ENCODE data around the gene PHLPP1. TPM values are rescaled to one million over a fixed set of nuclear protein-coding genes. Genes with fewer than 3 reads are reported as not detected.

PHLPP1 gene
- total RNA-seq, 6 experiments from 2014 or later: 4.5 to 7.9 (median 5.5) TPM

- H3K27me3 Mint-ChIP-seq (ENCODE audit: insufficient read depth): peaks cover 39% of the 10 kb centered on the region
- no peak overlapping the region for H3K27ac Mint-ChIP-seq
- TF ChIP-seq CTCF (IDR thresholded peaks at IDR 0.05): no peak
- H3K4me3 Mint-ChIP-seq: no peak overlapping the region
- no peaks in the 10 kb centered on the region for H3K9me3 Mint-ChIP-seq
- H3K4me1 Mint-ChIP-seq (ENCODE audit: low read depth): peaks cover 5% of the 10 kb centered on the region; the same call in 1 of the 2 replicates
- no peaks in the 10 kb centered on the region for H3K36me3 Mint-ChIP-seq (ENCODE audit: low read depth)
- no peak for DNase-seq
These were observed 287.0 kb downstream of the PHLPP1 start for GRCh38 chr18:63002305-63002704.

- TF ChIP-seq CTCF (IDR thresholded peaks at IDR 0.05): no peak
- Mint-ChIP-seq H3K4me1 (ENCODE audit: low read depth) (peaks cover 5% of the 10 kb centered on the region; the same call in 1 of the 2 replicates), H3K9me3 (no peaks in the 10 kb centered on the region), H3K36me3 (ENCODE audit: low read depth) (no peaks in the 10 kb centered on the region), H3K27me3 (ENCODE audit: insufficient read depth) (peaks cover 37% of the 10 kb centered on the region), H3K4me3 (no peak overlapping the region), H3K27ac (no peak overlapping the region)
- DNase-seq: no peak
These were observed 287.6 kb downstream of the PHLPP1 start for GRCh38 chr18:63002803-63003445.

GRCh38 chr18:63003899-63004298 is 288.6 kb downstream of the PHLPP1 start:
- Mint-ChIP-seq H3K4me1 (ENCODE audit: low read depth) (peaks cover 5% of the 10 kb centered on the region; the same call in 1 of the 2 replicates), H3K4me3 (no peak overlapping the region), H3K9me3 (no peaks in the 10 kb centered on the region), H3K27ac (no peak overlapping the region), H3K27me3 (ENCODE audit: insufficient read depth) (peaks cover 34% of the 10 kb centered on the region), H3K36me3 (ENCODE audit: low read depth) (no peaks in the 10 kb centered on the region)
- DNase-seq: no peak
- no peak for TF ChIP-seq CTCF (IDR thresholded peaks at IDR 0.05)

- DNase-seq: no peak
- Mint-ChIP-seq H3K9me3 (no peaks in the 10 kb centered on the region), H3K27ac (no peak overlapping the region), H3K36me3 (ENCODE audit: low read depth) (no peaks in the 10 kb centered on the region), H3K4me3 (no peak overlapping the region), H3K4me1 (ENCODE audit: low read depth) (peaks cover 2% of the 10 kb centered on the region; the same call in 1 of the 2 replicates), H3K27me3 (ENCODE audit: insufficient read depth) (peaks cover 30% of the 10 kb centered on the region)
- no peak for TF ChIP-seq CTCF (IDR thresholded peaks at IDR 0.05)
These were observed 289.2 kb downstream of the PHLPP1 start for GRCh38 chr18:63004466-63005089.

- H3K27ac Mint-ChIP-seq: no peak overlapping the region
- no peak for DNase-seq
These were observed 290.0 kb downstream of the PHLPP1 start for GRCh38 chr18:63005306-63005705.

More at GRCh38 chr18:63005306-63005705, 290.0 kb downstream of the PHLPP1 start:
- Mint-ChIP-seq H3K4me1 (ENCODE audit: low read depth) (no peaks in the 10 kb centered on the region), H3K4me3 (no peak overlapping the region), H3K27me3 (ENCODE audit: insufficient read depth) (peaks cover 26% of the 10 kb centered on the region), H3K36me3 (ENCODE audit: low read depth) (no peaks in the 10 kb centered on the region), H3K9me3 (no peaks in the 10 kb centered on the region)
- TF ChIP-seq CTCF (IDR thresholded peaks at IDR 0.05): no peak
